WTC11 (cell line): ENCODE measurements around the gene MYO3A. TPM values are rescaled to one million over a fixed set of nuclear protein-coding genes. Genes with fewer than 3 reads are reported as not detected.

Source experiments
- ATAC-seq: fragments of 200-7000 bp; cut with Tn5 transposase; 2 replicates; pipeline ENCODE4 v1.10.0; 2021; ENCODE audit warnings: mild to moderate bottlenecking, moderate library complexity
- CTCF ChIA-PET: fragments of 300-600 bp; sonication (Branson Sonifier 250); formaldehyde crosslinking; loops from one replicate; lab custom pipeline; 2021; ENCODE audit warnings: antibody characterized with exemption; lab: Charles Lee
- POLR2A ChIA-PET: fragments of 350-600 bp; sonication (Branson Sonifier 250); formaldehyde crosslinking; loops from one replicate; lab custom pipeline; 2021; ENCODE audit warnings: antibody characterized with exemption; lab: Charles Lee
- DNase-seq: peaks from one replicate; pipeline ENCODE4 v3.0.0; 2021; ENCODE audit warnings: low spot score
- H3K27ac Mint-ChIP-seq: 2 replicates; pipeline ENCODE4 v1.8.0; 2021; ENCODE audit warnings: mixed read lengths
- H3K27me3 Mint-ChIP-seq: 2 replicates; pipeline ENCODE4 v1.8.0; 2021; ENCODE audit warnings: low read depth, mild to moderate bottlenecking, moderate library complexity, mixed read lengths
- H3K36me3 Mint-ChIP-seq: 2 replicates; pipeline ENCODE4 v1.8.0; 2021; ENCODE audit warnings: mixed read lengths
- H3K4me1 Mint-ChIP-seq: 2 replicates; pipeline ENCODE4 v1.8.0; 2022; ENCODE audit warnings: mixed read lengths
- H3K4me3 Mint-ChIP-seq: 2 replicates; pipeline ENCODE4 v1.8.0; 2021; ENCODE audit warnings: mild to moderate bottlenecking, moderate library complexity, mixed read lengths
- H3K9me3 Mint-ChIP-seq: 2 replicates; pipeline ENCODE4 v1.8.0; 2021; ENCODE audit warnings: mixed read lengths
- EMX1 ChIP-seq: fragments of 250-450 bp; sonication (Bioruptor Pico); IDR thresholded peaks from 2 replicates; pipeline ENCODE4 v1.8.0; 2021; ENCODE audit warnings: mild to moderate bottlenecking
- ETV6 ChIP-seq: sonication (generic); formaldehyde crosslinking; IDR thresholded peaks from 2 replicates; pipeline ENCODE4 v1.8.1; 2022; ENCODE audit warnings: mild to moderate bottlenecking, missing genetic modification reagents
- FOXP1 ChIP-seq: sonication (generic); formaldehyde crosslinking; IDR thresholded peaks from 2 replicates; pipeline ENCODE4 v1.8.0; 2022; ENCODE audit warnings: missing genetic modification reagents, mild to moderate bottlenecking, moderate library complexity, borderline replicate concordance
- GABPB1 ChIP-seq: sonication (generic); formaldehyde crosslinking; IDR thresholded peaks from 2 replicates; pipeline ENCODE4 v1.8.1; 2023; ENCODE audit warnings: mild to moderate bottlenecking, missing genetic modification reagents
- GRHL2 ChIP-seq: fragments of 250-450 bp; sonication (Bioruptor Pico); IDR thresholded peaks from 2 replicates; pipeline ENCODE4 v1.8.0; 2022; ENCODE audit warnings: mild to moderate bottlenecking, moderate library complexity; ENCODE audit not compliant: insufficient replicate concordance, severe bottlenecking
- JUN ChIP-seq: sonication (generic); formaldehyde crosslinking; IDR thresholded peaks from 2 replicates; pipeline ENCODE4 v1.8.0; 2023; ENCODE audit warnings: mild to moderate bottlenecking, missing genetic modification reagents
- KAT7 ChIP-seq: sonication (generic); formaldehyde crosslinking; IDR thresholded peaks from 2 replicates; pipeline ENCODE4 v1.8.1; 2023; ENCODE audit warnings: missing genetic modification reagents, mild to moderate bottlenecking, borderline replicate concordance
- MXD4 ChIP-seq: fragments of 250-450 bp; sonication (Bioruptor Pico); IDR thresholded peaks from 2 replicates; pipeline ENCODE4 v1.8.0; 2021; ENCODE audit warnings: mild to moderate bottlenecking, moderate library complexity, borderline replicate concordance
- NFATC4 ChIP-seq: fragments of 250-450 bp; sonication (Bioruptor Pico); IDR thresholded peaks from 2 replicates; pipeline ENCODE4 v1.9.0; 2021; ENCODE audit warnings: mild to moderate bottlenecking
- NFYB ChIP-seq: sonication (generic); formaldehyde crosslinking; conservative IDR thresholded peaks from 2 replicates; pipeline ENCODE4 v1.8.0; 2022; ENCODE audit warnings: low read depth, missing genetic modification reagents
- NR1H2 ChIP-seq: sonication (generic); formaldehyde crosslinking; IDR thresholded peaks from 2 replicates; pipeline ENCODE4 v1.9.0; 2021; ENCODE audit warnings: mild to moderate bottlenecking, moderate library complexity, missing genetic modification reagents
- OVOL2 ChIP-seq: fragments of 250-450 bp; sonication (Bioruptor Pico); IDR thresholded peaks from 2 replicates; pipeline ENCODE4 v1.9.0; 2021; ENCODE audit warnings: mild to moderate bottlenecking, borderline replicate concordance
- PRRX2 ChIP-seq: fragments of 250-450 bp; sonication (Bioruptor Pico); IDR thresholded peaks from 2 replicates; pipeline ENCODE4 v1.8.0; 2021; ENCODE audit warnings: mild to moderate bottlenecking
- SP1 ChIP-seq: sonication (generic); formaldehyde crosslinking; conservative IDR thresholded peaks from 2 replicates; pipeline ENCODE4 v1.8.1; 2022; ENCODE audit warnings: missing genetic modification reagents
- TP53 ChIP-seq: sonication (generic); formaldehyde crosslinking; IDR thresholded peaks from 2 replicates; pipeline ENCODE4 v1.8.1; 2023; ENCODE audit warnings: mild to moderate bottlenecking, missing genetic modification reagents
- ZSCAN18 ChIP-seq: fragments of 250-450 bp; sonication (Bioruptor Pico); IDR thresholded peaks from 2 replicates; pipeline ENCODE4 v2.1.2; 2022; ENCODE audit warnings: mild to moderate bottlenecking, moderate library complexity
- total RNA-seq: library from RNA; stranded (reverse); gene quantifications from 3 replicates; pipeline ENCODE4 v1.2.3, GENCODE V29; 2021
- TF ChIP-seq, protein P1 (sequence below): fragments of 250-450 bp; sonication (Bioruptor Pico); IDR thresholded peaks from 2 replicates; pipeline ENCODE4 v1.9.0; 2021; ENCODE audit warnings: mild to moderate bottlenecking
- TF ChIP-seq, protein P2 (sequence below): sonication (generic); formaldehyde crosslinking; IDR thresholded peaks from 2 replicates; pipeline ENCODE4 v1.8.1; 2022; ENCODE audit warnings: mild to moderate bottlenecking, missing genetic modification reagents, moderate library complexity, borderline replicate concordance
- TF ChIP-seq, protein P3 (sequence below): sonication (generic); formaldehyde crosslinking; IDR thresholded peaks from 2 replicates; pipeline ENCODE4 v1.8.0; 2022; ENCODE audit warnings: mild to moderate bottlenecking, missing genetic modification reagents
- TF ChIP-seq, protein P4 (sequence below): sonication (generic); formaldehyde crosslinking; IDR thresholded peaks from 2 replicates; pipeline ENCODE4 v1.8.0; 2023; ENCODE audit warnings: mild to moderate bottlenecking, missing genetic modification reagents
- TF ChIP-seq, protein P5 (sequence below): sonication (generic); formaldehyde crosslinking; IDR thresholded peaks from 2 replicates; pipeline ENCODE4 v1.8.1; 2022; ENCODE audit warnings: mild to moderate bottlenecking, moderate library complexity, missing genetic modification reagents

MYO3A gene
- total RNA-seq, 1 experiment from 2014 or later: 3.7 TPM

- POLR2A ChIA-PET: no interaction called here
- no peak overlapping the region for H3K27ac Mint-ChIP-seq
- no peak overlapping the region for H3K4me3 Mint-ChIP-seq
- no peaks in the 10 kb centered on the region for H3K9me3 Mint-ChIP-seq
- no peaks in the 10 kb centered on the region for H3K36me3 Mint-ChIP-seq
- DNase-seq: no peak
- peaks cover 14% of the 10 kb centered on the region for H3K4me1 Mint-ChIP-seq
- ATAC-seq: no peak
- CTCF ChIA-PET: interaction anchor here (0.8 kb wide), 1 partner anchor 66 kb away, joined by 3 read pairs; no protein-coding TSS in a partner anchor
- peaks cover 2% of the 10 kb centered on the region; the same call in 1 of the 2 replicates for H3K27me3 Mint-ChIP-seq
- TF ChIP-seq ZSCAN18 (no peak), NFYB (CRISPR knock-in tag) (no peak), FOXP1 (CRISPR knock-in tag) (no peak), GABPB1 (CRISPR knock-in tag) (no peak), PRRX2 (CRISPR knock-in tag) (no peak)
Measured at GRCh38 chr10:26238378-26238777, 304.3 kb downstream of the MYO3A start.

DNA sequence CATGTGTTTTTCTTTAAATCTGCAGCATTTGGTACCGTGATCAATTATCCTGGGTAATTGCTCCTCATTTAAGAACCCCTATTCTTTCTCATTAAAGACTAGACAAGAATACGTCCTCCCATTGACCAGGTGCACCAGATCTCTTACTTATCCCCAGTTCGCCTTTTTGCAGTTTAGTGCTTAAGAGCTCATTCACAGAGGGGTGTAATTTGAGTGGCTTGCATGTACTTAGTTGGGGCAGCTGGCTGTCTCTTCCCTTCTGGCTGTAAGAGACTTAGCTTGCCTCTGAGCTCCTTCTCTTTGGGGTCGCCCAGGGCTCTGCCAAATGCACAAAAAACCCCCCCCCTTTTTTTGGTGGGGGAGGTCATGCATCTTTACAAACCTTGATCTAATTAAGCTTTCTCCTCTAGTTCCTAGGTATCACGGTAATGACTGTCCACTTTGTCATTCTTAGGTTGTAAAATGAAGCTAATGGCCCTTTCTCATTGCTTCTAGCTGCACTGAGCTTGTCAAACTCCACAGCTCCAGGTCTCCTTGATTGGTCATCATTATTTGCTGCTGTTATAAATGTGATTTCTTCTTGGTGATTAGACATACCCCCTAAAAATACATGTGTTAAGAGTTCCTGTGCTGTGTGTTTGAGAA, 308.8 kb downstream of the MYO3A start:
- DNase-seq (no peak), ATAC-seq (peak; percentile 79)
- Mint-ChIP-seq H3K4me3 (no peak overlapping the region), H3K9me3 (no peaks in the 10 kb centered on the region), H3K27ac (no peak overlapping the region), H3K4me1 (peaks cover 18% of the 10 kb centered on the region), H3K27me3 (peaks cover 2% of the 10 kb centered on the region; the same call in 1 of the 2 replicates), H3K36me3 (no peaks in the 10 kb centered on the region)
- ChIA-PET CTCF (interaction anchor here (1.6 to 2.0 kb wide), 2 partner anchors 28 to 367 kb away, joined by 3 to 10 read pairs; no protein-coding TSS in a partner anchor), POLR2A (interaction anchor here (0.7 kb wide), 1 partner anchor 15 kb away, joined by 3 read pairs; no protein-coding TSS in a partner anchor)
- no peak for TF ChIP-seq GRHL2 (CRISPR knock-in tag)
- no peak for TF ChIP-seq KAT7
- TF ChIP-seq, protein P1, sequence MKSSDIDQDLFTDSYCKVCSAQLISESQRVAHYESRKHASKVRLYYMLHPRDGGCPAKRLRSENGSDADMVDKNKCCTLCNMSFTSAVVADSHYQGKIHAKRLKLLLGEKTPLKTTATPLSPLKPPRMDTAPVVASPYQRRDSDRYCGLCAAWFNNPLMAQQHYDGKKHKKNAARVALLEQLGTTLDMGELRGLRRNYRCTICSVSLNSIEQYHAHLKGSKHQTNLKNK (CRISPR knock-in tag): no peak
- no peak for TF ChIP-seq NFATC4 (CRISPR knock-in tag)

DNA sequence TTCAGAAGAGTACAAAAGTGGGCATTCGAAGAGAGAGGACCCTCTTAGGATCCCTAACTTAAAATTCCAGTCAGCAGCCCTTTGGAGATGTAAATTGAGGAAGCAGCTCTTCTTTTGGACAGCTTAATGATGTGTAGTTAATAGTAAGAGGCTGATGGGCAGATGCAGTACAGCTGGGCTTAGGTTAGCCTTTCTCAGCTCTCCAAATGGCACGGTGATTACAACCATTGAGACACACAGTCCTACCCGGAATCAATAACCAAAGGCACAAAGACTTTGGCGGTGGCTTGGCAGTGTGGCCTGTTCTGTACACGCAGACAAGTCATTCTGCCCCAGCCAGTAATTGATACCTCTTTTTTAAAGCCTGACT, 309.3 kb downstream of the MYO3A start:
- H3K4me1 Mint-ChIP-seq: peaks cover 23% of the 10 kb centered on the region
- H3K27ac Mint-ChIP-seq: no peak overlapping the region
- DNase-seq: no peak
- ATAC-seq: no peak
- H3K4me3 Mint-ChIP-seq: no peak overlapping the region
- no peaks in the 10 kb centered on the region for H3K36me3 Mint-ChIP-seq
- no peaks in the 10 kb centered on the region for H3K9me3 Mint-ChIP-seq
- CTCF ChIA-PET: interaction anchor here (1.6 to 2.0 kb wide), 2 partner anchors 28 to 368 kb away, joined by 3 to 10 read pairs; no protein-coding TSS in a partner anchor
- POLR2A ChIA-PET: interaction anchor here (0.7 kb wide), 1 partner anchor 14 kb away, joined by 3 read pairs; no protein-coding TSS in a partner anchor
- H3K27me3 Mint-ChIP-seq: peaks cover under 1% of the 10 kb centered on the region; the same call in 1 of the 2 replicates
- TF ChIP-seq, protein P2, sequence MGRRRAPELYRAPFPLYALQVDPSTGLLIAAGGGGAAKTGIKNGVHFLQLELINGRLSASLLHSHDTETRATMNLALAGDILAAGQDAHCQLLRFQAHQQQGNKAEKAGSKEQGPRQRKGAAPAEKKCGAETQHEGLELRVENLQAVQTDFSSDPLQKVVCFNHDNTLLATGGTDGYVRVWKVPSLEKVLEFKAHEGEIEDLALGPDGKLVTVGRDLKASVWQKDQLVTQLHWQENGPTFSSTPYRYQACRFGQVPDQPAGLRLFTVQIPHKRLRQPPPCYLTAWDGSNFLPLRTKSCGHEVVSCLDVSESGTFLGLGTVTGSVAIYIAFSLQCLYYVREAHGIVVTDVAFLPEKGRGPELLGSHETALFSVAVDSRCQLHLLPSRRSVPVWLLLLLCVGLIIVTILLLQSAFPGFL (CRISPR knock-in tag): no peak
- TF ChIP-seq TP53 (no peak), ETV6 (CRISPR knock-in tag) (no peak), ZSCAN18 (no peak), OVOL2 (CRISPR knock-in tag) (no peak), NR1H2 (CRISPR knock-in tag) (no peak), MXD4 (CRISPR knock-in tag) (no peak), SP1 (CRISPR knock-in tag) (no peak), GRHL2 (CRISPR knock-in tag) (no peak), FOXP1 (CRISPR knock-in tag) (no peak), EMX1 (CRISPR knock-in tag) (no peak), NFATC4 (CRISPR knock-in tag) (no peak), JUN (CRISPR knock-in tag) (no peak)
- TF ChIP-seq, protein P3, sequence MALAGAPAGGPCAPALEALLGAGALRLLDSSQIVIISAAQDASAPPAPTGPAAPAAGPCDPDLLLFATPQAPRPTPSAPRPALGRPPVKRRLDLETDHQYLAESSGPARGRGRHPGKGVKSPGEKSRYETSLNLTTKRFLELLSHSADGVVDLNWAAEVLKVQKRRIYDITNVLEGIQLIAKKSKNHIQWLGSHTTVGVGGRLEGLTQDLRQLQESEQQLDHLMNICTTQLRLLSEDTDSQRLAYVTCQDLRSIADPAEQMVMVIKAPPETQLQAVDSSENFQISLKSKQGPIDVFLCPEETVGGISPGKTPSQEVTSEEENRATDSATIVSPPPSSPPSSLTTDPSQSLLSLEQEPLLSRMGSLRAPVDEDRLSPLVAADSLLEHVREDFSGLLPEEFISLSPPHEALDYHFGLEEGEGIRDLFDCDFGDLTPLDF (CRISPR knock-in tag): no peak
- TF ChIP-seq, protein P4, sequence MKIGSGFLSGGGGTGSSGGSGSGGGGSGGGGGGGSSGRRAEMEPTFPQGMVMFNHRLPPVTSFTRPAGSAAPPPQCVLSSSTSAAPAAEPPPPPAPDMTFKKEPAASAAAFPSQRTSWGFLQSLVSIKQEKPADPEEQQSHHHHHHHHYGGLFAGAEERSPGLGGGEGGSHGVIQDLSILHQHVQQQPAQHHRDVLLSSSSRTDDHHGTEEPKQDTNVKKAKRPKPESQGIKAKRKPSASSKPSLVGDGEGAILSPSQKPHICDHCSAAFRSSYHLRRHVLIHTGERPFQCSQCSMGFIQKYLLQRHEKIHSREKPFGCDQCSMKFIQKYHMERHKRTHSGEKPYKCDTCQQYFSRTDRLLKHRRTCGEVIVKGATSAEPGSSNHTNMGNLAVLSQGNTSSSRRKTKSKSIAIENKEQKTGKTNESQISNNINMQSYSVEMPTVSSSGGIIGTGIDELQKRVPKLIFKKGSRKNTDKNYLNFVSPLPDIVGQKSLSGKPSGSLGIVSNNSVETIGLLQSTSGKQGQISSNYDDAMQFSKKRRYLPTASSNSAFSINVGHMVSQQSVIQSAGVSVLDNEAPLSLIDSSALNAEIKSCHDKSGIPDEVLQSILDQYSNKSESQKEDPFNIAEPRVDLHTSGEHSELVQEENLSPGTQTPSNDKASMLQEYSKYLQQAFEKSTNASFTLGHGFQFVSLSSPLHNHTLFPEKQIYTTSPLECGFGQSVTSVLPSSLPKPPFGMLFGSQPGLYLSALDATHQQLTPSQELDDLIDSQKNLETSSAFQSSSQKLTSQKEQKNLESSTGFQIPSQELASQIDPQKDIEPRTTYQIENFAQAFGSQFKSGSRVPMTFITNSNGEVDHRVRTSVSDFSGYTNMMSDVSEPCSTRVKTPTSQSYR: no peak
- TF ChIP-seq, protein P5, sequence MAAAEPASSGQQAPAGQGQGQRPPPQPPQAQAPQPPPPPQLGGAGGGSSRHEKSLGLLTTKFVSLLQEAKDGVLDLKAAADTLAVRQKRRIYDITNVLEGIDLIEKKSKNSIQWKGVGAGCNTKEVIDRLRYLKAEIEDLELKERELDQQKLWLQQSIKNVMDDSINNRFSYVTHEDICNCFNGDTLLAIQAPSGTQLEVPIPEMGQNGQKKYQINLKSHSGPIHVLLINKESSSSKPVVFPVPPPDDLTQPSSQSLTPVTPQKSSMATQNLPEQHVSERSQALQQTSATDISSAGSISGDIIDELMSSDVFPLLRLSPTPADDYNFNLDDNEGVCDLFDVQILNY: no peak
